GM18519 (cell line): Measurements from ENCODE around the gene KIF5C.
"Not testable (repeated sequence)": the region's sequence is repeated elsewhere in the genome, so short reads cannot be mapped to it uniquely, and the experiment has no call there.

Experiments
- ATAC-seq: cut with Tn5 transposase; IDR thresholded peaks from one replicate; pipeline ENCODE4 v1.9.1; 2021; ENCODE audit warnings: mild to moderate bottlenecking, moderate library complexity; ENCODE audit not compliant: unreplicated experiment, low FRiP score

Gene KIF5C

GRCh38 chr2:148874868-148875341 lies at the start of gene KIF5C:
KIF5C (plus strand) TSS chr2:148875227; CDS start chr2:148875618, 391 bp downstream.
- peak; percentile 88 for ATAC-seq

- no peak for ATAC-seq
Observed at GRCh38 chr2:148826791-148827190, 48.2 kb upstream of the KIF5C start.

GRCh38 chr2:148828941-148829340 lies 46.1 kb upstream of the KIF5C start:
- no peak for ATAC-seq

GRCh38 chr2:148829618-148830017 lies 45.4 kb upstream of the KIF5C start:
- ATAC-seq, result no peak

- ATAC-seq, result no peak
Observed at GRCh38 chr2:148832637-148833036, 42.4 kb upstream of the KIF5C start.

- no peak for ATAC-seq
Observed at GRCh38 chr2:148842050-148842449, 33.0 kb upstream of the KIF5C start.

GRCh38 chr2:148848146-148848545 lies 26.9 kb upstream of the KIF5C start:
- no peak for ATAC-seq

GRCh38 chr2:148853458-148853857 lies 21.6 kb upstream of the KIF5C start:
- no peak for ATAC-seq

- ATAC-seq, result no peak
Observed at GRCh38 chr2:148860037-148860436, 15.0 kb upstream of the KIF5C start.

GRCh38 chr2:148861367-148861766 lies 13.7 kb upstream of the KIF5C start:
- no peak for ATAC-seq

GRCh38 chr2:148862478-148862877 lies 12.5 kb upstream of the KIF5C start:
- not testable (repeated sequence) for ATAC-seq

- ATAC-seq, result no peak
Observed at GRCh38 chr2:148865512-148865911, 9.5 kb upstream of the KIF5C start.

GRCh38 chr2:148866091-148866490 lies 8.9 kb upstream of the KIF5C start:
- no peak for ATAC-seq

GRCh38 chr2:148867079-148867769 lies 7.8 kb upstream of the KIF5C start:
- ATAC-seq, result no peak

GRCh38 chr2:148875387-148876051 lies 492 bp downstream of the KIF5C start:
- peak; percentile 18 for ATAC-seq

GRCh38 chr2:148876202-148876594 lies 1.2 kb downstream of the KIF5C start:
- no peak for ATAC-seq

- ATAC-seq, result no peak
Observed at GRCh38 chr2:148876595-148877402, 1.8 kb downstream of the KIF5C start.

GRCh38 chr2:148877403-148877740 lies 2.3 kb downstream of the KIF5C start:
- ATAC-seq, result no peak

GRCh38 chr2:148880636-148881035 lies 5.6 kb downstream of the KIF5C start:
- no peak for ATAC-seq

GRCh38 chr2:148882051-148882450 lies 7.0 kb downstream of the KIF5C start:
- ATAC-seq, result no peak

GRCh38 chr2:148885209-148885608 lies 10.2 kb downstream of the KIF5C start:
- no peak for ATAC-seq
